SU-DHL-6 (cell line): ENCODE measurements around the gene CAVIN3.

Experiments
- EZH2phosphoT487 ChIP-seq: fragments of 200-600 bp; sonication (generic), shearing (Covaris generic); conservative IDR thresholded peaks from 2 replicates; pipeline ENCODE4 v1.6.1; 2018; ENCODE audit warnings: mild to moderate bottlenecking, antibody characterized with exemption, low read length, moderate library complexity, mixed read lengths
- TF ChIP-seq, protein P1 (sequence below): fragments of 200-600 bp; sonication (generic); IDR thresholded peaks from one replicate; pipeline ENCODE4 v1.5.1; 2017; ENCODE audit warnings: antibody characterized with exemption, mild to moderate bottlenecking, low read length, moderate library complexity; ENCODE audit not compliant: insufficient read depth, poor library complexity, severe bottlenecking

DNA sequence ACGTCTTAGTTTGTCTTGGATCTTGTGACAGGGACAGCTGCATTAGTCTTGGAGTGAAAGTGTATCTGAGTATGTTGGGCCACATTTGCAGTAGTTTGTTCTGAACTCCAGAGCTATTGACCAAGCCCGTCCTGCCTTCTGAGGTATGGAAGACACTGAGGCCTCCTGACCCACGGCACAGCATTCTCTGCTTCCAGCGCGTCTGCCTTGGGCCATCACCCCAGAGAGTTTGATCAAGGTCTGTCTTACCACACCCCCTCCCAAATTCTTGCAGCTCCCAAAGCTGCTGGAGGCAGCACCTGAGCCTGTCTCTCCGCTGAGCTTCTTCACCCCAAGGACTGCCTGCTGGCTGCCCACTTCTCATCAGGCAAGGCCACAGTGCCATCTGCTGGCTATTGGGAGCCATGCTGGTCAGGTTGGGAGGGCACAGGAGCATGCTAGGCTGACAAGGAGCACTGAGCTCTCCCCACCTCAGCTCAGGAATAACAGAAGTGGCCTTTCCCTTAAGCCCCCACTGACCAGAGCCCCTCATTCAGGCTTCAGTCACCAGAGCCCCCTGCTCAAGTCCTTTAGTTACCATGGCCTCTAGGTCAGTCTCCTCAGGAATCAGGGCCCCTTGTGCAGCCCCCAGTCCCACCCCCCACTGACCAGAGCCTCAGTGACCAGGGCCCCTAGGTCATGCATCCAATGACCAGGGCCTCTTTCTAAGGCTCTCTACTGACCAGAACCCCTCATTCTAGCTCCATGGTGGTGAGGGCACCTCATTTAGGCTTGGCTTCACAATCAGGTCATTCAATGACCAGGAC is 42.8 kb upstream of the CAVIN3 start:
- TF ChIP-seq, protein P1, sequence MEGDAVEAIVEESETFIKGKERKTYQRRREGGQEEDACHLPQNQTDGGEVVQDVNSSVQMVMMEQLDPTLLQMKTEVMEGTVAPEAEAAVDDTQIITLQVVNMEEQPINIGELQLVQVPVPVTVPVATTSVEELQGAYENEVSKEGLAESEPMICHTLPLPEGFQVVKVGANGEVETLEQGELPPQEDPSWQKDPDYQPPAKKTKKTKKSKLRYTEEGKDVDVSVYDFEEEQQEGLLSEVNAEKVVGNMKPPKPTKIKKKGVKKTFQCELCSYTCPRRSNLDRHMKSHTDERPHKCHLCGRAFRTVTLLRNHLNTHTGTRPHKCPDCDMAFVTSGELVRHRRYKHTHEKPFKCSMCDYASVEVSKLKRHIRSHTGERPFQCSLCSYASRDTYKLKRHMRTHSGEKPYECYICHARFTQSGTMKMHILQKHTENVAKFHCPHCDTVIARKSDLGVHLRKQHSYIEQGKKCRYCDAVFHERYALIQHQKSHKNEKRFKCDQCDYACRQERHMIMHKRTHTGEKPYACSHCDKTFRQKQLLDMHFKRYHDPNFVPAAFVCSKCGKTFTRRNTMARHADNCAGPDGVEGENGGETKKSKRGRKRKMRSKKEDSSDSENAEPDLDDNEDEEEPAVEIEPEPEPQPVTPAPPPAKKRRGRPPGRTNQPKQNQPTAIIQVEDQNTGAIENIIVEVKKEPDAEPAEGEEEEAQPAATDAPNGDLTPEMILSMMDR, result peak; percentile 97
- no peak for TF ChIP-seq EZH2phosphoT487
